Loucy (cell line): ENCODE data around the gene LPGAT1.

Source experiments
- EZH2phosphoT487 ChIP-seq: fragments of 200-600 bp; IDR thresholded peaks from 2 replicates; pipeline ENCODE4 v1.6.1; 2018; ENCODE audit warnings: antibody characterized with exemption, mild to moderate bottlenecking, moderate library complexity, borderline replicate concordance
- TF ChIP-seq, protein P1 (sequence below): fragments of 200-600 bp; sonication (generic); conservative IDR thresholded peaks from 2 replicates; pipeline ENCODE4 v1.5.1; 2014; ENCODE audit warnings: mild to moderate bottlenecking, antibody characterized with exemption, low read length

DNA sequence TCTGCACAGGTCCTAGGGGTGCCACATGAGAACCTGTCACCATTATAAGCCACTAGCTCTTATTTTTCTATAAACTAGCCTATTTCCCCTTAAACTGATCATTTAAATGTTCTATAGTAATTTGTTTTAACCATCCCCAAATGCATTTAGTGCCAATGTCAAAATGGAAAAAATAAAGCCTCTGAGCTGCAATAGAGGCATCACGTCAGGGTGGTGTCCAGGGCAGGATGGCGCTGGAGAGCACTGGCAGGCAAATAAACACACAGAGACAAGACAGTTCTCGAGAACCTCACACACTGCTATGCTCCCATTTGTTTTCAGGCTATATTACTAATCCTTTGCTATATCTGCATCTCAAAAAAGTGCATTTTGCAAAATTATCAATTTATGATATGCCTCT lies 81.8 kb downstream of the LPGAT1 start:
- TF ChIP-seq EZH2phosphoT487, result no peak
- TF ChIP-seq, protein P1, sequence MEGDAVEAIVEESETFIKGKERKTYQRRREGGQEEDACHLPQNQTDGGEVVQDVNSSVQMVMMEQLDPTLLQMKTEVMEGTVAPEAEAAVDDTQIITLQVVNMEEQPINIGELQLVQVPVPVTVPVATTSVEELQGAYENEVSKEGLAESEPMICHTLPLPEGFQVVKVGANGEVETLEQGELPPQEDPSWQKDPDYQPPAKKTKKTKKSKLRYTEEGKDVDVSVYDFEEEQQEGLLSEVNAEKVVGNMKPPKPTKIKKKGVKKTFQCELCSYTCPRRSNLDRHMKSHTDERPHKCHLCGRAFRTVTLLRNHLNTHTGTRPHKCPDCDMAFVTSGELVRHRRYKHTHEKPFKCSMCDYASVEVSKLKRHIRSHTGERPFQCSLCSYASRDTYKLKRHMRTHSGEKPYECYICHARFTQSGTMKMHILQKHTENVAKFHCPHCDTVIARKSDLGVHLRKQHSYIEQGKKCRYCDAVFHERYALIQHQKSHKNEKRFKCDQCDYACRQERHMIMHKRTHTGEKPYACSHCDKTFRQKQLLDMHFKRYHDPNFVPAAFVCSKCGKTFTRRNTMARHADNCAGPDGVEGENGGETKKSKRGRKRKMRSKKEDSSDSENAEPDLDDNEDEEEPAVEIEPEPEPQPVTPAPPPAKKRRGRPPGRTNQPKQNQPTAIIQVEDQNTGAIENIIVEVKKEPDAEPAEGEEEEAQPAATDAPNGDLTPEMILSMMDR, result no peak
